GM18520 (cell line): ENCODE results near the gene GOLGA1.

ENCODE experiments used
- ATAC-seq: cut with Tn5 transposase; IDR thresholded peaks from one replicate; pipeline ENCODE4 v1.9.1; 2021; ENCODE audit not compliant: unreplicated experiment

GOLGA1 gene

GRCh38 chr9:124886461-124886860 lies 54.4 kb downstream of the GOLGA1 start:
- no peak for ATAC-seq

GRCh38 chr9:124885551-124885950 lies 55.3 kb downstream of the GOLGA1 start:
- ATAC-seq: no peak

- no peak for ATAC-seq
Observed at GRCh38 chr9:124884376-124884775, 56.5 kb downstream of the GOLGA1 start.

GRCh38 chr9:124882231-124882630 lies 58.7 kb downstream of the GOLGA1 start:
- no peak for ATAC-seq

GRCh38 chr9:124881138-124881743 lies 59.6 kb downstream of the GOLGA1 start:
- ATAC-seq: no peak

- no peak for ATAC-seq
Observed at GRCh38 chr9:124880501-124880900, 60.4 kb downstream of the GOLGA1 start.

GRCh38 chr9:124879226-124879625 lies 61.7 kb downstream of the GOLGA1 start:
- no peak for ATAC-seq

- no peak for ATAC-seq
Observed at GRCh38 chr9:124878518-124878917, 62.4 kb downstream of the GOLGA1 start.

GRCh38 chr9:124878021-124878420 lies 62.9 kb downstream of the GOLGA1 start:
- ATAC-seq: no peak

GRCh38 chr9:124877021-124877782 lies 63.7 kb downstream of the GOLGA1 start:
- ATAC-seq: no peak

- no peak for ATAC-seq
Observed at GRCh38 chr9:124875501-124875900, 65.4 kb downstream of the GOLGA1 start.

- ATAC-seq: no peak
Observed at GRCh38 chr9:124873664-124874063, 67.2 kb downstream of the GOLGA1 start.

- ATAC-seq: no peak
Observed at GRCh38 chr9:124871156-124871561, 69.7 kb downstream of the GOLGA1 start.

- no peak for ATAC-seq
Observed at GRCh38 chr9:124870723-124871122, 70.2 kb downstream of the GOLGA1 start.

GRCh38 chr9:124869986-124870560 lies 70.8 kb downstream of the GOLGA1 start:
- peak; percentile 46 for ATAC-seq

- ATAC-seq: peak; percentile 2
Observed at GRCh38 chr9:124869466-124869985, 71.4 kb downstream of the GOLGA1 start.

GRCh38 chr9:124868511-124869465 lies 72.1 kb downstream of the GOLGA1 start:
- ATAC-seq: peak; percentile 52

GRCh38 chr9:124863371-124863871 lies 77.5 kb downstream of the GOLGA1 start:
- no peak for ATAC-seq

GRCh38 chr9:124861342-124862229 lies 79.3 kb downstream of the GOLGA1 start, which contains the start of the genes ARPC5L and RPL35:
ARPC5L (plus strand) TSS chr9:124862130; CDS start chr9:124869291, 7,161 bp downstream.
RPL35 (minus strand) TSS chr9:124861957; CDS start chr9:124861912, 45 bp downstream.
- peak; percentile 90 for ATAC-seq
